Breast epithelium (tissue), 3 donors: Measurements from ENCODE around the gene STIM1.

Experiments
- CTCF ChIP-seq, 3 donors: fragments of 450-650 bp; IDR thresholded peaks; one replicate each; pipeline ENCODE4 v1.5.1; 2016 to 2017; ENCODE audit warnings: antibody characterized with exemption in 3 of 3, mild to moderate bottlenecking in 3 of 3, moderate library complexity in 3 of 3
- POLR2A ChIP-seq: fragments of 450-650 bp; IDR thresholded peaks from one replicate; pipeline ENCODE4 v1.6.1; 2016; ENCODE audit warnings: antibody characterized with exemption, mild to moderate bottlenecking, moderate library complexity
- POLR2AphosphoS5 ChIP-seq, 3 donors: sonication (generic); formaldehyde crosslinking; IDR thresholded peaks; one replicate each; pipeline ENCODE4 v1.6.1; 2017; ENCODE audit warnings: antibody characterized with exemption in 3 of 3

- TF ChIP-seq CTCF (IDR thresholded peaks at IDR 0.05), result no peak
- no peak for TF ChIP-seq POLR2AphosphoS5 (IDR thresholded peaks at IDR 0.05)
- TF ChIP-seq POLR2A, result no peak
Measured at GRCh38 chr11:3952715-3953114, 97.3 kb downstream of the STIM1 start.
